Measurements from ENCODE around the gene C9orf153.

C9orf153 gene

DNA sequence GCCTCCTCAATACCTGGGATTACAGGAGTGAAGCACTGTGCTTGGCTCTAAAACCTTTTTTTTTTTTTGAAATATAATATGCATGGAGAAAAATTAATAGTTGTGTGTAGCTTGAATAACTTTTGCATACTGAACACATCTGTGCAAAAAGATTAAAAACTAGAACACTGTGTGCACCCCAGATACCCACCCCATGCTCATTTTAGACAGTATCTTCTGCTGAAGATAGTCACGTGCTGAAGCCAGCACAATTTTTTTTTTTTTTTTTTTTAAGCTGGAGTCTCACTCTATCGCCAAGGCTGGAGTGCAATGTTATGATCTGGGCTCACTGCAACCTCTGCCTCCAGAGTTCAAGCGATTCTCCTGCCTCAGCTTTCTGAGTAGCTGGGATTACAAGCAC lies 39.9 kb downstream of the C9orf153 start:
- H3K56ac ChIP-seq (ENCODE audit: low read length), result no peak overlapping the region
- H3K23ac ChIP-seq (ENCODE audit: low read length), result no peak overlapping the region
- H2BK120ac ChIP-seq (ENCODE audit: low read depth, low read length), result no peak overlapping the region
- H3K27ac ChIP-seq (ENCODE audit: low read depth, low read length), result no peak overlapping the region
- no peaks in the 10 kb centered on the region for H3K27me3 ChIP-seq (ENCODE audit: insufficient read depth, low read length, poor library complexity)
- H4K8ac ChIP-seq (ENCODE audit: low read depth, low read length), result no peak overlapping the region
- DNase-seq, result no peak
- H3K79me1 ChIP-seq (ENCODE audit: low read length), result no peaks in the 10 kb centered on the region
- no peaks in the 10 kb centered on the region for H3K4me1 ChIP-seq (ENCODE audit: control insufficient read depth, low read depth, low read length)
- no CpG with 5 or more reads among the region's 3 CpGs for WGBS (ENCODE audit: extremely low coverage, insufficient coverage, low lambda C conversion rate)
- H3K4me3 ChIP-seq (ENCODE audit: low read length), result no peak overlapping the region
- H3K79me2 ChIP-seq (ENCODE audit: control insufficient read depth, insufficient read depth, low read length), result no peaks in the 10 kb centered on the region
- no peak overlapping the region for H2BK15ac ChIP-seq (replicated peaks; ENCODE audit: low read depth)
- no peak overlapping the region for H3K9ac ChIP-seq (ENCODE audit: low read length)
- H3K4me2 ChIP-seq (ENCODE audit: low read length), result no peak overlapping the region
- H4K5ac ChIP-seq (ENCODE audit: low read length), result no peak overlapping the region
- no peak overlapping the region for H3K18ac ChIP-seq (ENCODE audit: low read length)
- H2AK5ac ChIP-seq (ENCODE audit: low read length), result no peak overlapping the region
- H3K4ac ChIP-seq (ENCODE audit: low read depth, low read length), result no peak overlapping the region
- H2BK5ac ChIP-seq (ENCODE audit: low read length), result no peak overlapping the region
- H3K36me3 ChIP-seq (ENCODE audit: control insufficient read depth, insufficient read depth, low read length), result no peaks in the 10 kb centered on the region

DNA sequence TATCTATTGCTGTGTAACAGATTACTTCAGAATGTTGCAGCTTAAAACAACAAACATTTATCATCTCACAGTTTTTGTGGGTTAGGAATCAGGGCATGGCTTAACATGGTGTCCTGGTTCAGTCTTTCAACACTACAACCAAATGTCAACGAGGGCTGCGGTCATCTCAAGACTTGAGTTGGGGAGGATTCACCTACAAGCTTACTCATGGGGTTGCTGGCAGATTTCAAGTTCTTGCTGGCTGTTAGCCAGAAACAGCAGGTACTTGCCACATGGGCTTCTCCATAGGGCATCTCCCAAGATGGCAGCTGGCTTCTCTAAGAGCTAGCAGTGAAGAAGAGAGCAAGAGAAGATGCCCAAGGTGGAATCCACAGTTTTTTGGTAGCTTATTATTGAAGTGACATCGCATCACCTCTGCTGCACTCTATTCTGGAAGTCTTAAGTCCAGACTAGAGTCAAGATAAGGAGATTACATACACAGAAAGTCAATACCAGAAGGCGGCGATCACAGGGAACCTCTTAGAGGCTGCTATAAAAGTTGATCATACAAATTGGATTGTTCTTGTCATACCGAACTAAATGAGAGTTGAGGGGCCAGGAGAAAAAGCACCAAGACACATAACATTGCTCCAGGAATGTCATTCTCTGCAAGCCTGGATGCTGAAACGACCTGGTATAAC lies 42.2 kb downstream of the C9orf153 start:
- Histone ChIP-seq H2BK15ac (replicated peaks; ENCODE audit: low read depth) (no peak overlapping the region), H3K4me2 (ENCODE audit: low read length) (no peak overlapping the region), H3K36me3 (ENCODE audit: control insufficient read depth, insufficient read depth, low read length) (no peaks in the 10 kb centered on the region), H3K27me3 (ENCODE audit: insufficient read depth, low read length, poor library complexity) (no peaks in the 10 kb centered on the region), H3K18ac (ENCODE audit: low read length) (no peak overlapping the region), H4K5ac (ENCODE audit: low read length) (no peak overlapping the region), H4K8ac (ENCODE audit: low read depth, low read length) (no peak overlapping the region), H3K4me3 (ENCODE audit: low read length) (no peak overlapping the region), H2BK120ac (ENCODE audit: low read depth, low read length) (no peak overlapping the region), H3K79me1 (ENCODE audit: low read length) (no peaks in the 10 kb centered on the region), H3K4me1 (ENCODE audit: control insufficient read depth, low read depth, low read length) (no peaks in the 10 kb centered on the region), H2AK5ac (ENCODE audit: low read length) (no peak overlapping the region), H3K9ac (ENCODE audit: low read length) (no peak overlapping the region), H3K23ac (ENCODE audit: low read length) (no peak overlapping the region), H2BK5ac (ENCODE audit: low read length) (no peak overlapping the region), H3K27ac (ENCODE audit: low read depth, low read length) (no peak overlapping the region), H3K79me2 (ENCODE audit: control insufficient read depth, insufficient read depth, low read length) (no peaks in the 10 kb centered on the region), H3K4ac (ENCODE audit: low read depth, low read length) (no peak overlapping the region), H3K56ac (ENCODE audit: low read length) (no peak overlapping the region)
- WGBS (ENCODE audit: extremely low coverage, insufficient coverage, low lambda C conversion rate), result no CpG with 5 or more reads among the region's 7 CpGs
- DNase-seq, result no peak

- Histone ChIP-seq H3K4me3 (ENCODE audit: low read length) (no peak overlapping the region), H2BK5ac (ENCODE audit: low read length) (no peak overlapping the region), H2AK5ac (ENCODE audit: low read length) (no peak overlapping the region), H3K79me1 (ENCODE audit: low read length) (no peaks in the 10 kb centered on the region), H3K4ac (ENCODE audit: low read depth, low read length) (no peak overlapping the region), H3K36me3 (ENCODE audit: control insufficient read depth, insufficient read depth, low read length) (no peaks in the 10 kb centered on the region), H3K4me2 (ENCODE audit: low read length) (no peak overlapping the region), H4K5ac (ENCODE audit: low read length) (no peak overlapping the region), H3K9ac (ENCODE audit: low read length) (no peak overlapping the region), H2BK15ac (replicated peaks; ENCODE audit: low read depth) (no peak overlapping the region), H3K18ac (ENCODE audit: low read length) (no peak overlapping the region), H2BK120ac (ENCODE audit: low read depth, low read length) (no peak overlapping the region), H3K79me2 (ENCODE audit: control insufficient read depth, insufficient read depth, low read length) (no peaks in the 10 kb centered on the region), H4K8ac (ENCODE audit: low read depth, low read length) (no peak overlapping the region), H3K4me1 (ENCODE audit: control insufficient read depth, low read depth, low read length) (no peaks in the 10 kb centered on the region), H3K56ac (ENCODE audit: low read length) (no peak overlapping the region), H3K27ac (ENCODE audit: low read depth, low read length) (no peak overlapping the region), H3K27me3 (ENCODE audit: insufficient read depth, low read length, poor library complexity) (no peaks in the 10 kb centered on the region), H3K23ac (ENCODE audit: low read length) (no peak overlapping the region)
- no CpG with 5 or more reads among the region's 5 CpGs for WGBS (ENCODE audit: extremely low coverage, insufficient coverage, low lambda C conversion rate)
- DNase-seq, result no peak
Measured at GRCh38 chr9:86207193-86207592, 52.3 kb downstream of the C9orf153 start.

DNA sequence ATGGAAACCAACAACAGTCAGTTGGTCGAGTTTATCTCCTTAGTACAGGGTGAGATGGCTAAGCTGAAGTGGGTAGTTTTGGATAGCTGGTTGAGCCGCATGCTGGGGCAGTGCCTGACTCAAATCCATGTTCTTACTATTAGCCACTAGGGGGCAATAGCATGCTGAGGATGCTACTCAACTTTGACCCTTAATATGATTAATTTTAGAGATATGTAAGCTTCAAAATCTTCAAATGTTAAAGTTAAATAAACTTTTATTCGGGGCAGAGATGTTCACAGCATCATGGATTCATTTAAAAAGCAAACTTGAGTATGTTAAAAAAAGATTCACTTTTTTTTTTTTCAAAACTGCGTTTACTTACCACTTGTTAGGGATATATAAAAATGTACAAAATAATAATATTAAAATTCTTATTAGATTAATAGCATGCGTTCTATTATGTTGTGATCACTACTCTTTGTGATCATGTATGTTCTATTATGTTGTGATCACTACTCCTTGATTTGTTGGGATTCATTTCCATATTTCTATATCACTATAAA lies 57.0 kb downstream of the C9orf153 start:
- Histone ChIP-seq H3K36me3 (ENCODE audit: control insufficient read depth, insufficient read depth, low read length) (no peaks in the 10 kb centered on the region), H2BK120ac (ENCODE audit: low read depth, low read length) (no peak overlapping the region), H2BK15ac (replicated peaks; ENCODE audit: low read depth) (no peak overlapping the region), H3K4me1 (ENCODE audit: control insufficient read depth, low read depth, low read length) (no peaks in the 10 kb centered on the region), H2AK5ac (ENCODE audit: low read length) (no peak overlapping the region), H3K79me2 (ENCODE audit: control insufficient read depth, insufficient read depth, low read length) (no peaks in the 10 kb centered on the region), H3K23ac (ENCODE audit: low read length) (no peak overlapping the region), H4K5ac (ENCODE audit: low read length) (no peak overlapping the region), H3K4me3 (ENCODE audit: low read length) (no peak overlapping the region), H3K4ac (ENCODE audit: low read depth, low read length) (no peak overlapping the region), H3K18ac (ENCODE audit: low read length) (no peak overlapping the region), H3K27me3 (ENCODE audit: insufficient read depth, low read length, poor library complexity) (no peaks in the 10 kb centered on the region), H4K8ac (ENCODE audit: low read depth, low read length) (no peak overlapping the region), H3K56ac (ENCODE audit: low read length) (no peak overlapping the region), H3K27ac (ENCODE audit: low read depth, low read length) (no peak overlapping the region), H3K79me1 (ENCODE audit: low read length) (no peaks in the 10 kb centered on the region), H3K9ac (ENCODE audit: low read length) (no peak overlapping the region), H3K4me2 (ENCODE audit: low read length) (no peak overlapping the region), H2BK5ac (ENCODE audit: low read length) (no peak overlapping the region)
- WGBS (ENCODE audit: extremely low coverage, insufficient coverage, low lambda C conversion rate), result no CpG with 5 or more reads among the region's 5 CpGs
- DNase-seq, result peak; percentile 62

GRCh38 chr9:86201474-86202337 lies 57.8 kb downstream of the C9orf153 start:
- no CpG with 5 or more reads among the region's 5 CpGs for WGBS (ENCODE audit: extremely low coverage, insufficient coverage, low lambda C conversion rate)
- Histone ChIP-seq H4K5ac (ENCODE audit: low read length) (no peak overlapping the region), H4K8ac (ENCODE audit: low read depth, low read length) (no peak overlapping the region), H3K27me3 (ENCODE audit: insufficient read depth, low read length, poor library complexity) (no peaks in the 10 kb centered on the region), H3K36me3 (ENCODE audit: control insufficient read depth, insufficient read depth, low read length) (no peaks in the 10 kb centered on the region), H3K9ac (ENCODE audit: low read length) (no peak overlapping the region), H2BK5ac (ENCODE audit: low read length) (no peak overlapping the region), H3K18ac (ENCODE audit: low read length) (no peak overlapping the region), H3K4me1 (ENCODE audit: control insufficient read depth, low read depth, low read length) (no peaks in the 10 kb centered on the region), H2BK120ac (ENCODE audit: low read depth, low read length) (no peak overlapping the region), H3K23ac (ENCODE audit: low read length) (no peak overlapping the region), H3K4me3 (ENCODE audit: low read length) (no peak overlapping the region), H3K79me2 (ENCODE audit: control insufficient read depth, insufficient read depth, low read length) (no peaks in the 10 kb centered on the region), H3K79me1 (ENCODE audit: low read length) (no peaks in the 10 kb centered on the region), H2BK15ac (replicated peaks; ENCODE audit: low read depth) (no peak overlapping the region), H3K4me2 (ENCODE audit: low read length) (no peak overlapping the region), H2AK5ac (ENCODE audit: low read length) (no peak overlapping the region), H3K27ac (ENCODE audit: low read depth, low read length) (no peak overlapping the region), H3K56ac (ENCODE audit: low read length) (no peak overlapping the region), H3K4ac (ENCODE audit: low read depth, low read length) (no peak overlapping the region)
- DNase-seq, result no peak

Data from mesendoderm (in vitro differentiated cells).